CD14-positive monocyte (primary cell): Measurements from ENCODE around the gene SETD6. TPM values are rescaled to one million over a fixed set of nuclear protein-coding genes. Genes with fewer than 3 reads are reported as not detected.

Experiments used
- DNase-seq, 3 donors: peaks; one replicate each; pipeline ENCODE4 v3.0.0-alpha.2; 2011 to 2022
- H2AFZ ChIP-seq: 2 replicates; pipeline ENCODE4 v1.6.0; 2012; ENCODE audit warnings: mild to moderate bottlenecking, low read depth, low read length, inconsistent platforms; ENCODE audit not compliant: insufficient read depth, poor library complexity, severe bottlenecking
- H3K27ac ChIP-seq, 2 donors: 1 replicate in 1 of 2; 2 replicates in 1 of 2; pipeline ENCODE4 v1.5.1; 2012 to 2013; ENCODE audit warnings: low read length in 2 of 2, control low read depth in 1 of 2, inconsistent platforms in 1 of 2, low read depth in 1 of 2, mild to moderate bottlenecking in 1 of 2
- H3K27me3 ChIP-seq, 2 donors: one replicate each; pipeline versions ENCODE4 v1.6.0 to v1.6.1; 2011 to 2013; ENCODE audit warnings: low read length in 2 of 2; ENCODE audit not compliant: control insufficient read depth in 2 of 2, insufficient read depth in 2 of 2
- H3K36me3 ChIP-seq, 2 donors: replicated peaks in 1 of 2; 1 replicate in 1 of 2; 2 replicates in 1 of 2; pipeline versions ENCODE4 v1.5.1 to v1.6.1; 2012 to 2013; ENCODE audit warnings: low read length in 2 of 2, control low read depth in 1 of 2, inconsistent platforms in 1 of 2, mild to moderate bottlenecking in 1 of 2; ENCODE audit not compliant: insufficient read depth in 2 of 2, control insufficient read depth in 1 of 2
- H3K4me1 ChIP-seq, 2 donors: 1 replicate in 1 of 2; 2 replicates in 1 of 2; pipeline versions ENCODE4 v1.5.1 to v1.6.1; 2012 to 2013; ENCODE audit warnings: low read length in 2 of 2, control low read depth in 1 of 2, inconsistent platforms in 1 of 2, mild to moderate bottlenecking in 1 of 2, moderate library complexity in 1 of 2; ENCODE audit not compliant: insufficient read depth in 2 of 2, control insufficient read depth in 1 of 2
- H3K4me2 ChIP-seq: replicated peaks from 2 replicates; pipeline ENCODE3; 2012; ENCODE audit warnings: low read length, moderate library complexity, mild to moderate bottlenecking; ENCODE audit not compliant: poor library complexity, severe bottlenecking; ENCODE audit errors: extremely low read depth
- H3K4me3 ChIP-seq, 3 experiments: fragments of 200-600 bp in 1 of 3; sonication (generic) in 1 of 3; replicated peaks in 1 of 3; 1 replicate in 2 of 3; 2 replicates in 1 of 3; pipeline ENCODE4 v1.5.1; 2011 to 2013; ENCODE audit warnings: low read length in 3 of 3, mild to moderate bottlenecking in 3 of 3, control low read depth in 2 of 3, low read depth in 2 of 3, inconsistent platforms in 1 of 3, moderate library complexity in 1 of 3
- H3K79me2 ChIP-seq: 2 replicates; pipeline ENCODE4 v1.6.0; 2012; ENCODE audit warnings: mild to moderate bottlenecking, control low read depth, inconsistent platforms, low read length, moderate library complexity; ENCODE audit not compliant: insufficient read depth
- H3K9ac ChIP-seq: 2 replicates; pipeline ENCODE4 v1.6.0; 2017; ENCODE audit warnings: low read length, mild to moderate bottlenecking; ENCODE audit not compliant: insufficient read depth, poor library complexity, severe bottlenecking
- H3K9me3 ChIP-seq, 2 donors: replicated peaks in 1 of 2; 1 replicate in 1 of 2; 2 replicates in 1 of 2; pipeline versions ENCODE4 v1.5.1 to v1.6.1; 2012 to 2013; ENCODE audit warnings: low read length in 2 of 2, control low read depth in 1 of 2; ENCODE audit not compliant: control insufficient read depth in 1 of 2, insufficient read depth in 1 of 2
- H4K20me1 ChIP-seq: 2 replicates; pipeline ENCODE4 v1.6.0; 2012; ENCODE audit warnings: mild to moderate bottlenecking, low read length, control low read depth, moderate library complexity; ENCODE audit not compliant: insufficient read depth
- H3K27ac Mint-ChIP-seq, 7 donors: one replicate each; pipeline ENCODE4 v1.8.0; 2020; ENCODE audit warnings: mild to moderate bottlenecking in 7 of 7, mixed read lengths in 7 of 7, moderate library complexity in 6 of 7, inconsistent platforms in 2 of 7
- H3K27me3 Mint-ChIP-seq, 3 donors: one replicate each; pipeline ENCODE4 v1.8.0; 2021 to 2022; ENCODE audit warnings: low read depth in 3 of 3, mild to moderate bottlenecking in 3 of 3, mixed read lengths in 3 of 3, moderate library complexity in 3 of 3, inconsistent platforms in 1 of 3
- H3K36me3 Mint-ChIP-seq, 2 donors: one replicate each; pipeline ENCODE4 v1.8.0; 2020; ENCODE audit warnings: mixed read lengths in 2 of 2, inconsistent platforms in 1 of 2, mild to moderate bottlenecking in 1 of 2
- H3K4me1 Mint-ChIP-seq: one replicate; pipeline ENCODE4 v1.8.0; 2020; ENCODE audit warnings: mild to moderate bottlenecking, mixed read lengths
- H3K4me3 Mint-ChIP-seq, 2 donors: one replicate each; pipeline ENCODE4 v1.8.0; 2020; ENCODE audit warnings: mild to moderate bottlenecking in 2 of 2, mixed read lengths in 2 of 2, moderate library complexity in 1 of 2
- H3K9me3 Mint-ChIP-seq, 7 donors: one replicate each; pipeline ENCODE4 v1.8.0; 2020 to 2022; ENCODE audit warnings: mixed read lengths in 7 of 7, mild to moderate bottlenecking in 6 of 7, moderate library complexity in 6 of 7, inconsistent platforms in 2 of 7
- WGBS: methylation state at CpG from one replicate; pipeline ENCODE4 v1.1.5; 2013; ENCODE audit warnings: missing lambda C conversion rate; ENCODE audit not compliant: insufficient coverage; 5-methylcytosine and 5-hydroxymethylcytosine counted together
- intact Hi-C, 2 donors: fragments of 100-400 bp; cut with micrococcal nuclease; formaldehyde crosslinking; loops; one replicate each; pipeline versions ENCODE4 v1.15.0 to v1.15.1; 2023
- polyA plus RNA-seq, 3 donors: library from polyadenylated mRNA; depleted of rRNA in 1 of 3; unstranded in 2 of 3; stranded (reverse) in 1 of 3; fragments of 300-500 nt in 2 of 3; fragments of >200 nt in 1 of 3; fragmentation: Illumina TruSeq in 2 of 3; gene quantifications; 1 replicate in 2 of 3; 2 replicates in 1 of 3; pipeline ENCODE4 v1.2.3, GENCODE V29; 2012 to 2021
- TF ChIP-seq, protein P1 (sequence below): fragments of 200-600 bp; IDR thresholded peaks from one replicate; pipeline ENCODE4 v1.8.0; 2022; ENCODE audit warnings: antibody characterized with exemption, mild to moderate bottlenecking

SETD6 gene
- polyA plus RNA-seq, 3 donors = 2.5 to 13.7 (median 3.4) TPM

DNA sequence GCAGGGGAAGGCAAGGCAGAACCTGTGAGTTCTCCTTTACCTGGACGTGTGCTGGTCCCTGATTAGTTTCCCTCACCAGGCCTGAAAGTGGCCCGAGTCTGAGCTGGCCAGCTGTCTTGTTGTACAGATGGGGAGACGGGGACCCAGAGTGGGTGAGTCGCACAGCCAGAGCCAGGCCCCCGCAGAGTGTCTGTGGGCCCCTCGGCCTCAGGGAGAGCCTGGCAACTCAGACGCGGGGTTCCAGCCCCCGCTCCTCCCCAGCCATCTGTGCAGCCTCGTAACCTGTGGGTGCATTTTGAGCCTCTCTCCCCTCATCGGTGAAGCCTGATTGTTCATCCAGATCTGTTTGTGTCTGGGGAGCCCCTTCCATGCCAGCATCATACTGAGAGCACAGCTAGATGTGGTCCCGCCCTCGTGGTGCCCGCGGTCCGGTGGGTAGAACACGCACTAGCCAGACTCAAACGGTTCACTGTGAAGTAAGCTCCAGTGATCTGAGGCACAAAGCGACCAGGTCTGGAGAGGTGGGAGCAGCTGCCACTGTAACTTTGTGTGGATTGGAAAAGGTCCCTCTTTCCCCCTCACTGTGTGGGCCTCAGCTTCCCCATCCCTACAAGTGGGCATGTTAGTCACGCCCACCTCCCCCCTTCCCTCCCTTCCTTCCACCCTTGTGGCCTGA, 21.4 kb upstream of the SETD6 start:
- peaks cover 8% of the 10 kb centered on the region for H3K4me1 Mint-ChIP-seq
- Histone ChIP-seq H2AFZ (no peak overlapping the region), H4K20me1 (no peaks in the 10 kb centered on the region), H3K27me3 (no peaks in the 10 kb centered on the region), H3K4me3 (no peak overlapping the region), H3K27ac (no peak overlapping the region), H3K79me2 (no peaks in the 10 kb centered on the region), H3K9ac (no peak overlapping the region), H3K36me3 (no peaks in the 10 kb centered on the region), H3K9me3 (no peaks in the 10 kb centered on the region), H3K4me1 (no peaks in the 10 kb centered on the region), H3K4me2 (no peak overlapping the region)
- H3K36me3 Mint-ChIP-seq = no peaks in the 10 kb centered on the region
- H3K4me3 Mint-ChIP-seq = no peak overlapping the region
- no peak overlapping the region for H3K27ac Mint-ChIP-seq
- no peak for DNase-seq
- WGBS = 83% methylated on average over 18 of the region's 20 CpGs
- TF ChIP-seq, protein P1, sequence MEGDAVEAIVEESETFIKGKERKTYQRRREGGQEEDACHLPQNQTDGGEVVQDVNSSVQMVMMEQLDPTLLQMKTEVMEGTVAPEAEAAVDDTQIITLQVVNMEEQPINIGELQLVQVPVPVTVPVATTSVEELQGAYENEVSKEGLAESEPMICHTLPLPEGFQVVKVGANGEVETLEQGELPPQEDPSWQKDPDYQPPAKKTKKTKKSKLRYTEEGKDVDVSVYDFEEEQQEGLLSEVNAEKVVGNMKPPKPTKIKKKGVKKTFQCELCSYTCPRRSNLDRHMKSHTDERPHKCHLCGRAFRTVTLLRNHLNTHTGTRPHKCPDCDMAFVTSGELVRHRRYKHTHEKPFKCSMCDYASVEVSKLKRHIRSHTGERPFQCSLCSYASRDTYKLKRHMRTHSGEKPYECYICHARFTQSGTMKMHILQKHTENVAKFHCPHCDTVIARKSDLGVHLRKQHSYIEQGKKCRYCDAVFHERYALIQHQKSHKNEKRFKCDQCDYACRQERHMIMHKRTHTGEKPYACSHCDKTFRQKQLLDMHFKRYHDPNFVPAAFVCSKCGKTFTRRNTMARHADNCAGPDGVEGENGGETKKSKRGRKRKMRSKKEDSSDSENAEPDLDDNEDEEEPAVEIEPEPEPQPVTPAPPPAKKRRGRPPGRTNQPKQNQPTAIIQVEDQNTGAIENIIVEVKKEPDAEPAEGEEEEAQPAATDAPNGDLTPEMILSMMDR = no peak
- H3K9me3 Mint-ChIP-seq = no peaks in the 10 kb centered on the region
- H3K27me3 Mint-ChIP-seq = peaks cover 8 to 29% (median 21%) of the 10 kb centered on the region in 3 donors
- intact Hi-C loops = no loop called here

DNA sequence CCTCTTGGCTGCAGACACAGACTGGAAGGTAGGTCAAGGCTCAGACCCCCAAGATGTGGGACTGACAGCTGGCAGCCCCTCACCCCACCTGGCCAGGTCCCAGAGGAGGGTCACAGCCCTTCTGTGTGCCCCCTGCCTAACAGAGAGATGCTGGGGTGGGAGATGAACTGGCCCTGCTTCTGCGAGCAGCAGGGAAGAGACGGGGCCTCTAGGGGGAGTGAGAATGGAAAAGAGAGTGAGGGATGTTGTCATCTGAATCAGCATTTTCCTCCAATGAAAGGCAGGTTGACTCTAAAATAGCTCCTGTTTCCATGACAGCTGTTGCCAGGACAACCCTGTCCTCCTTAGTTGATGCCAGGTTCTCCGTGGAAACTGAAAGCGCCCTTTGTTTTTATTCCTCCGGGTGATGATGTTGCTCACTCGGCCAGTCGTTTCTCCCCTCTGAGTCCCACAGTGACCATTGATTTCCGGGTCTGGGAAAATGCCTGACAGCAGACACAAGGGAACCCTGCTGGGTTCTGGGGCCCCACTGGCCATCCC, 20.3 kb upstream of the SETD6 start:
- Histone ChIP-seq H3K27me3 (peaks cover 0 to 10% of the 10 kb centered on the region in 2 donors), H3K9me3 (peaks cover 0 to 2% of the 10 kb centered on the region in 2 donors), H2AFZ (peak overlapping the region; percentile 29), H3K27ac (no peak overlapping the region), H4K20me1 (no peaks in the 10 kb centered on the region), H3K4me2 (no peak overlapping the region), H3K36me3 (no peaks in the 10 kb centered on the region), H3K9ac (no peak overlapping the region), H3K4me3 (no peak overlapping the region), H3K4me1 (peaks cover 0 to 2% of the 10 kb centered on the region in 2 donors), H3K79me2 (no peaks in the 10 kb centered on the region)
- Mint-ChIP-seq H3K4me1 (peaks cover 8% of the 10 kb centered on the region), H3K4me3 (peak overlapping the region in 1 of 2 donors; percentile 31), H3K36me3 (no peaks in the 10 kb centered on the region), H3K27ac (peak overlapping the region in 3 of 7 donors; percentile 31 to 60 (median 36)), H3K27me3 (peaks cover 15 to 39% (median 30%) of the 10 kb centered on the region in 3 donors), H3K9me3 (peaks cover 0 to 2% (median 0%) of the 10 kb centered on the region in 7 donors)
- WGBS = 5% methylated on average over 7 of the region's 8 CpGs
- intact Hi-C loops = no loop called here
- peak; percentile 38 to 69 (median 55) for DNase-seq
- TF ChIP-seq, protein P1 = no peak
